HT1080 (cell line): Measurements from ENCODE around the gene NMRAL1. TPM values are rescaled to one million over a fixed set of nuclear protein-coding genes. Genes with fewer than 3 reads are reported as not detected.

Experiments used
- DNase-seq: peaks from one replicate; pipeline ENCODE4 v3.0.0-alpha.2; 2015; ENCODE audit warnings: low read depth
- polyA plus RNA-seq, 2 experiments: library from polyadenylated mRNA; depleted of rRNA; stranded (reverse); fragments of >200 nt; gene quantifications; 2 replicates each; pipeline ENCODE4 v1.2.3, GENCODE V29; 2015
- total RNA-seq: library from RNA; depleted of rRNA; stranded (reverse); fragments of >200 nt; shearing (Covaris generic); gene quantifications from 2 replicates; pipeline ENCODE4 v1.2.3, GENCODE V29; 2014; rRNA removed

The NMRAL1 gene
- 33.8 and 37.6 TPM in 2 replicates for total RNA-seq
- 28.5 and 43.4 TPM in 2 replicates for polyA plus RNA-seq (2015; cell fraction: cytosol; rRNA removed)
- 25.7 and 35.5 TPM in 2 replicates for polyA plus RNA-seq (2015; cell fraction: nucleus; rRNA removed)

DNA sequence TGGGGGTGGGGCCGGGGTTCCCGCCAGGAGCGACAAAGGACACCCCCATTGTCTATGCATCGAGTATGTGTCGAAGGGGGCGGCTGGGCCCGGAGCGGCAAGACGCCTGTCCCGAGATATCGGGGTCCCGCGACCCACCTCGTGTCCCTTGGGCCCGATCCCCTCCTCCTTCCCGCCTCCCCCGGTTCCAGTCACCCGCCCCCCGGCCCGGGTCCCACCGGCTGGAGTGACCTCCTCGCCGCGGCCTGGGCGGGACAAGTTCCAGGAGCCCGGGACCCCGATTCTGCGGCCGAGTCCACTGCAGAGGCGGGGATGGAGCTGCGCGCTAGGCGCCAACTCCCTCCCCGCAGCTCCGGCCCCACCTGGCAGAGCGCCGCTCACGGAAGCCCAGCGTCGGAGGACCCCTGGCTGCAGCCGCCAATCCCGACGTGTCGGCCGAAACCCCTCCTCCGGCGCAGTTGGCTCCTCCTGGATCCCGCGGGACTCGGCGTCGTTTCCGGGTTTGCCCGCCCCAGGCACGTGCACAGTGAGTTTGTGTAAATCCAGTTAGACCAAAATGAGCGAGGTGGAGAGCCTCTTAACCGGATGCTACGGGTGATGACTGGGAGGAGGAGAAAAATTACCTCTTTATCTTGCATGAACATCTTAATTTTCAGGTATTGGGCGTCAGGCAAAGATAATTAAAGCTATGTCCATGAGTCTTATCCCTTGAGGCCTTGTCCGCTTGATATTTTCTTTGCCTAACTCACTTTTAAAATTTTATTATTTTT lies at the start of gene NMRAL1:
NMRAL1 (minus strand) TSS at position 434 of the 770 bp plus-strand sequence. CDS start 493 bp downstream, outside the sequence.
- DNase-seq, result peak; percentile 81

DNA sequence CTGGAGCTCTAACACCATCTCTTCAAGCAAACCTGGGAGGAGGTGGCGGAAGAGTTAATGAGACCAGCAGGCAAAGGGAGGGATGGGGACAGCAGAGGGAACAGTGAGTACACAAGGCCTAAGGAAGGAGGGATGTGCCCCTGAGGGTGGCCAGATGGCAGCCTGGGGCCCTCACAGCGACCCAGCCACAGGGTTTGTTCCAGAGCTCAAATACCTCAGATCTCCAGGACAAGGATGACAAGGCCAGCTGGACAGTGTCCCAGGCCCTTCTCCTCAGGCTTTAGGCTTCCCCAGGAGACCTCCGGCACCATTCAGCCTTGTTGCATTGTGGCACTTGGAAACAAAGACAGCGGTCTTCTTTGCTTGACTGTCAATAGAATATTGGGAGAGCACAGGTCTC lies 49.3 kb upstream of the NMRAL1 start:
- DNase-seq, result no peak

DNA sequence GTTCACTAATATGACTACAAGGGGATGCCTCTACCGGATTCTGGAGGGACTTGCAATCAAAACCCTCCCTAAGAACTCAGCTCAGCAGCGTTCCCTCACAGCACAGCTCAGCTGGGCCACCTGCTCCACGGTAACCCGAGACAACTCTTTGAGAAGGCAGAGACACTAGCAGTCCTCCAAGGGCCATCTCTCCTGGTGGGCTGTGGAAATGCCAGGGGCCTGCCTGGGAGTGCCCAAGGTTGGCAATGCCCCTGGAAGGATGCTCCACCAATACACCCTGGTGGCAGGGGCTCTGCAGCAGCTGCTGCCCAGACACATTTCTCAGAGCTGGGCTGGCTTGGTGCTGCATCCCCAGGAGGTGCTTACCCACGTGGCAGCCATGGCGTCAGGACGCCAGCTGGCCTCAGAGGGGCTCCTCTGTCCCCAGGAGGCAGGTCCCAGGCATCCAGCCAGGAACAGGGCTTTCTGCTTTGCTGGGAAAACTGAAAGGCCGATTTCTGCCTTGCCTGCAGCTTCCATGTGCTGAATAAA lies 47.7 kb upstream of the NMRAL1 start:
- DNase-seq, result no peak

DNA sequence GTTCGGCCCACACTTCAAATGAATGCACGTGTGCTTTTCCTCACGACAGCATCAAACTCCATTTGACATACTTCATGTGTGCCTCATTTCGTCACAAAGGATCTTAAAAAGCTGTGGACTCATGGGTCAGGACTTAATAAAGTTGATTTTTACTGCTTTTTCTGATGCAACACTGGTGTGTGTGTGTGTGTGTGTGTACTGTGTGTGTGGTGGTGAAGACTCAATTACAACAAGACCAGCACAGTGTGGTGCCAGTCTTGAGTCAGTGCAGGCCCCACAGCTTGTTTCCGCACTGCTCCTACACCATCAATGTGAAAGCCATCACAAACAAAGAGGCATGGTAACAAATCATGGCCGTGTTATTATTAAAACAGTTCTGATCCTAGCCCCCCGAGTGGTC lies 46.5 kb upstream of the NMRAL1 start:
- no peak for DNase-seq

DNA sequence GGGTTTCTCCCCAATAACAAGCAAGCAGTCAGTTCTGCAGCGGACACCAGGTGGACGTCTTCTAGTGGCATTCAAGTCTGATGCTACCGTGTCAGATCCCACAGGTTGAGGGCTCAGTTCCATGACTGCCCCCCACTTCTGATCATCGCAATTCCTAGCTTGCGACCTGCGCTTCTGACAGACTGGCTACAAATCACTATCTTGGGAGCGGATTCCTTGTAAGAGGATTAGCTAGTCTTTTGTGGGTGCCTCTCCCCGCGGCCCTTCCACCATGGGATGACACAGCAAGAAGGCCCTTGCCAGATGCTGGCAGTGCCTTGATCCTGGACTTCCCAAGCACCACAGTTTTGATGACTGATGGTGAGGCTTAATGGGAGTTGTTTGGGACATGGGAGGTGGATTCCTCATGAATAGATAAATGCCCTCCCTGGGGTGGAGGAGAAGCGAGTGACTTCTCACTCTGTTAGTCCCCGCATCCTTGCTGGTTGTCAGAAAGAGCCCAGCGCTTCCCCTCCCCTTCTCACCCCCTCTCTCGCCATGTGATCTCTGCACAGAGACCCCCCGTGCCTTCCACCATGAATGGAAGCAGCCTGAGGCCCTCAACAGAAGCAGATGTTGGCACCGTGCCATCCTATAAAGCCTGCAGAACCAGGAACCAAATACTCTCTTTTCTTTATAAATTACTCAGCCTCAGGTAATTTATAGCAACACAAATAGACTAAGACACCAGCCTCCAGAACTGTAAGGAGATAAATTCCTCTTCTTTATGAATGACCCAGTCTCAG lies 45.0 kb upstream of the NMRAL1 start:
- DNase-seq, result no peak

DNA sequence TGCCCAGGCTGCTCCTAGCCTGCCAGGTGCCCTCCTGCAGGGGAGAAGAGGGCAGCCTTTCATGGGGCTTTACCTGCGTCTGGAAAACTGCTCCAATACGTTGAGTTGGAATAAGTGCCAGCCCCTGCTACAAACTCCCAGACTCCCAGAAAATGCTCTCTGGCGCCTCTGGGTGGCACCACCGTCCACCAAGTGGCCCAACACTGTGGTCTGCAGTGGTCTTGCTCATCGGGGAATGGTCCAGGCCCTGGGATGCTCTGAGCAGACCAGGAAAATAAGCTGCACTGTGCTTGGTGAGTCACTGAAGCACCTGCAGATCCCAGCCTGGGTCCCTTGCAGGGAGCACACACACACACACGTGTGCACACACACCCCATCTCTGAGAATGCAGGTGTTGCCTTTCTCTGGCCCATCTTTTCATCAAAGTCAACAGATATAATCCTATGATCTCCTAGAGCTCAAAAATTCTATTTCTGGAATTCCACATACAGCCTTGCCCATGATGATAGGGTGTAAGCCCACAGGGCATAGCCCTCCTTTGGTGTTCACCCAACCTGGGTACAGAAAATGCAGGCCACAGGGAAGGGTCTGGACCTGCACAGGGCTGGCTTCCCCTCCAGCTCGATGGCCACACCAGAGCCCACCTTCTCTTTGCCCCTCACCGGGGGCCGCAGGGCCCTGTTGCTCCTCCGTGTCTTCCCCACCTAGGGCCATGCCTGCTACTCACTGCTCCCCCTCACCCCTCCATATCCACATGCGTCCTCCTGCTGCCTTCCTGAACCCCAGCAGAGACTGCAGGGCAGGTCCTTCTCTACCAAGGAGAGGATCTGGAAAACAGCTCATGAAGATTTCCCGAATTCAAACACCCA lies 43.6 kb upstream of the NMRAL1 start:
- peak; percentile 44 for DNase-seq

DNA sequence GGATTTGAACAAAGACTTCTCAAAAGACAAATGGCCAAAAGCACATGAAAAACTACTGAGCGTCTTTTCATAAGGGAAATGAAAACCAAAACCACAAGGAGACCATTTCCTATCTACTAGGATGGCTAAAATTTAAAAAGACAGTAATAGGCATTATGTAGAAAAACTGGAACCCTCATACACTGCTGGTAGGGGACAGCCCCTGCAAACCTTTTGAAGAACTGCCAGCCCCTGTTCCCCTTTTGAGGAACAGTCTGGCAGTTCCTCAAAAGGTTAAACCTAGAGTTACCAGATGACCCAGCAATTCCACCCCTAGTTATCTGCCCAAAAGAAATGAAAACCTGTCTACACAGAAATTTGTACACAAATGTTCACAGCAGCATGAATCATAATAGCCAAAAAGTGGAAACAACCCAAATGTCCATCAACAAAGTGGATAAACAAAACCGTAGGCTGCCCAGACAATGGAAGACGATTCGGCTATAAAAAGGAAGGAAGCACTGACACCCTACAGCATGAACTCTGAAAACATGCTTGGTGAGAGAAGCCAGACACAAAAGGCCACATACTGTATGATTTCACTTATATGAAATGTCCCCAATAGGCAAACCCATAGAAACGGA lies 41.3 kb upstream of the NMRAL1 start:
- no peak for DNase-seq

DNA sequence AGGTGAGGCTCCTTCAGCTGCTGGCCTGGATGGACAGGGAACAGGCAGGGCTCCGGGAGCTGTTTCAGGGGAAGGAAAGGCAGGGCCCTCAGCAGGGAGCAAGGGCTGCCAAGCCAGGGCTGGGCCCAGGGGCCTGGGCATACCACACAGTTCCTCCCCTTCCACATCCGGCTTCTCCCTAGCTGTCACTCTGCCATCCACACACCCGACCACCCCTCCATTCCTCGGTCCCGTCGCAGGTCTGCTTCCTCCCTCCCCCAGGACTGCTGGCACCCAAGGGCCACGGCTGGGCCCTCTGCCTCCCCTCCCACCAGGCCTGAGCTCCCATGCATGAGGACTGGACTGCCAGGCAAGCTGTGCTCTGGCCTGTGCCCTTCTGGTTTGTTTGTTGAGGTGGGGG lies 40.2 kb upstream of the NMRAL1 start:
- no peak for DNase-seq

DNA sequence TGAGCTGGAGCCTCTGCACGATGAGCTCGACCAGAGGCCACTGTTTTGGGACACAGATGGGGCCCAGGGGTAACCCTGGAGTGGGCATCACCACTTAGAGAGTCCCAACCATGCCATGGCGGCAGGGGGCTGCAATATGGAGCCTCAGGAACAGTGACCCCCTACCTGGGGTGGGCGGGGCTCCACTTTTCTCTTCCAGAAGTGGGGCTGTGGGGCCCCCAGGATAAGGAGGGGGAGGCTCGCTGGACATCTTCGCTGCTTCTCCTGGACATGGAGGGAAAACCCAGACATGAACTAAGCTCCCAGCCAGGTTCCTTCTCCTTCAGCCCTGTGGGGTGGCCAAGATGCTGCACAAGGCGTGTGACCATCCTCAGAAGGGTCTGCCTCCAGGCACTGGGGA lies 39.5 kb upstream of the NMRAL1 start:
- no peak for DNase-seq

DNA sequence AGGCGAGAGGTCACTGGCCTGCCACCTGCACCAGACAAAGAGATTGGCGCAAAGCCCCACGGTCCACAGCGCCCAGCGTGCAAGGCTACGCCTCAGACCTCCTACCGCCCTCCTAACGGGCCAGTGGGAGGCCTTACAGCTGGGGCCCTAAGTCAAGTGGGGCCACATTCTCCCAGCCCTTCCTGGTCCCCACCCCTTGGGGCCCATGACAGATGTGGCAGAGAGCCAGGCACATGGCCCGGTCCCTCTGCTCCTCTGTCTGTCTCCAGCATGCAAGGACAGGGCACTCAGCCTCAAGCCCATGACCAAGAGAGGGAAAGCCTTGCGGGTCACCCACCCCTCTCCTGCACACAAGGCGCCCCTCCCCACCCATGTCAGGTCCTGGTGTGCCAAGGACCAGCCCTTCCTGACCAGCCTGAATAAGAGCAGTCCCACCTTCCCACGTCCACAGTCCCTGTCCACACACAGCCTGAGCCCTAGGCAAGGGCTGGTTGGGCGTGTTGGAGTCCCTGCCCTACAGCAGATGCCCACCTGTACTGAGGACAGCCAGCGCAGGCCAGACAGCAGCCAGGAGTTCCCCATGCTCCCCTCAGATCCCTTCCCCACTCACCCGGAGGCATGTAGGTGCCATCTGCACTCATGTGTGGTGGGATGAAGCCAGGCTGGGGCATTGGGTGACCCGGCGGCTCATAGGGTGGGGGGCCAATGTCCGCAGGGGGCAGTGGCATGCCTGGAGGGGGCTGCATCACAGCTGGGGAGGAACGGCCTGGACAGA lies 38.8 kb upstream of the NMRAL1 start:
- DNase-seq, result no peak

DNA sequence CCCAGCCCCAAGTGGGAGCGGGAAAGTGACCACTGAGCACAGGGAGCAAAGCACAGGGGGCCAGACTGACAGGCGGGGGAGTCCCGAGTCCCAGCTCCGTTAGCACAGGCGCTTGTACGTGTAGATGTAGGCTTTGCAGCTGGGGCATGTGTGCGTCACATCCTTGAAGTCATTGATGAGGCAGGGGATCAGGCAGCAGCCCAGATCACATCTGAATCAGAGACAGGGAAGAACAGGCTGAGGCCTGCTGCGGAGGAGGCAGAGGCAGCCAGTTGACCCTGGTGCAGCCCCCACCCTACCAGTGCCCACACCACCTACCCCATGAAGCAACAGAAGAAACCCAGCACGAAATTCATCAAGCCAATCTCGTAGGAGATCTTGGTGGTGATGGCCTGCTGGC lies 38.0 kb upstream of the NMRAL1 start:
- no peak for DNase-seq

DNA sequence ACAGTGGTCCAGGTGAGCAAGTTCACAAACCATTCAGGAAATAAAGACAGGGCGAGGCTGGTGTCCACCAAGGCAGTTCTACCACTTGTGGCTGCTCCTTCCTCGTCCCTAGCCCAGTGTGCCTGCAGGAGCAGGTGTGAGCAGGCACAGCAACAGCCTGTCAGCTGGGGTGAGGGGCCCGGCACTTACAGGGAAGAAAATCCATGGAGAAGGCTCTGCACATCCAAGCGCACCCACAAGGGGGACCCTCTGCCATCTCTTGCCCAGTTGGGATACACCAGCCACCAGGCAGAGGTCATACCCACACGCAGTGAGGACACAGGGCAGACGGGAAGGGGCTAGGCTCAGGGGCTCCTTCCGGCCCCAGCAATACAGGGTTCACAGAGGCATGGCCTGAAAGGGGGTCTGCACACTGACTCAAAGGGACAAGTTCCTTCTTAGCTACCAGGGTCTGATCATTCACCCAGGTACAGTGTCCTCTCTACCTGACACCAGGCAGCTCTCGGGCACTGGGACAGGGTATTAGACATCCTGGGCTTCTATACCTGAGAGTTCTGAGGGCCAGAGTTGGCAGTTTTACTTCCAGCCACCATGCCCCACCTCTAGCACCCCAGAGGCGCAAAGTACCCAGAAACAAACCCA lies 37.1 kb upstream of the NMRAL1 start:
- DNase-seq, result peak; percentile 57

DNA sequence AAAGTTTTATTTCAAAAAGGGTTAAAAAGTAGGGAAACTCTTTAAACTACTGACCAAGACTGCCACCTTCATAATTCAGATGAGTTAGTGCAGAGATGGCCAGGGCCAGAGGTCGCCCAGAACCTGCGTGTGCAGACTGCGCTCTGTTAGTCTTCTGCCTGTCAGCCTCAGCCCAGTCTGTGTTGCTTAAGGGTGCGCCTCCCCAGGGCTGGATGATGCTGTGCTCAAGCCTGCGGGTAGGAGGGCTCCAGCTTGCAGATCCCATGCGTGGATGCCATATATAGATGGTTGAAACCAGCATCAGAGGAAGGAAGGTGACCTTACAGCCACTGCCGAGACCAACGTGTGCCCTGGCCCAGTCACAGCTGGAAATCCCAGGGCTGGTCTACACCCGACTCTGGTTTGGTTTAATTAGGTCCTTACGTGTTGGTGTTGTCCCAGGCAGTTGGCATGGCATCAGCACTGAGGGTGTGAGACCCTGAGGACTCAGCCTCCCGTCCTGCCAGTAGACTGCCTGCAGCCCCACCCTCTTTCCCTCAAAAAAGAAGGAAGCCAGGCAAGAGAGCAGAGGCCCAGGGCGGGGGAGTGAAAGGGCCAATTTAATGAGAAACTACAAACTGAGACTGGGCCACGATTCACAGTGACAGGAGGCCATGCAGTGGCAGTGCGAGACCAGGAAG lies 36.5 kb upstream of the NMRAL1 start:
- DNase-seq, result no peak

DNA sequence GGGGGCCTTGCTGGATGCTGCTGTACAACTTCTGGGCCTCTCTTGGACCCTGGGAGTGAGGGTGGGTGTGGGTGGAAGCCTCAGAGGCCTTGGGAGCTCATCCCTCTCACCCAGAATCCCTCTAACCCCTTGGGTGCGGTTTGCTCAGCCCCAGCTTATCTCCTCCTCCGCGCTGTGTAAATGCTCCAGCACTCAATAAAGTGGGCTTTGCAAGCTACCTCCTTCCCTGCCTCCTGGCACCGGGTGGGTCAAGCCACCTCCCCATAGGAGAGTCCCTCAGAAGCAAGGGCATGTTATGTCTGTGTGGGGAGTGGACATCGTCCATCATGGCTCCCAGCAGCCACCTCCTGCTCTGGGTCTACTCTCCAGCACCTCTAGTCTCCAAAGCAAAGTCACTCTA lies 35.7 kb upstream of the NMRAL1 start:
- no peak for DNase-seq

DNA sequence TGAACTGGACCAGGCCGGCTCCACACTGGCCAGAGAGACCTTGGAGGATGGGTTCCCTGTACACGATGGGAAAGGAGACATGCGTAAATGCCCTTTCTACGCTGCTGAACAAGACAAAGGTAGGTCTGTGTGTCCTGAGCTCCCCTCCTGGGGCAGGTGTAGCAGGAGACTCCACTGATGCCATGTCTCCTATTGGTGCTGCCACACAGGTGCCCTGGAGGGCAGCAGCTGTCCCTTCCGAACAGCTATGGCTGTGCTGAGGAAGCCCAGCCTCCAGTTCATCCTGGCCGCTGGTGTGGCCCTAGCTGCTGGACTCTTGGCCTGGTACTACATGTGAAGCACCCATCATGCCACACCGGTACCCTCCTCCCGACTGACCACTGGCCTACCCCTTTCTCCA lies 35.0 kb upstream of the NMRAL1 start:
- no peak for DNase-seq

DNA sequence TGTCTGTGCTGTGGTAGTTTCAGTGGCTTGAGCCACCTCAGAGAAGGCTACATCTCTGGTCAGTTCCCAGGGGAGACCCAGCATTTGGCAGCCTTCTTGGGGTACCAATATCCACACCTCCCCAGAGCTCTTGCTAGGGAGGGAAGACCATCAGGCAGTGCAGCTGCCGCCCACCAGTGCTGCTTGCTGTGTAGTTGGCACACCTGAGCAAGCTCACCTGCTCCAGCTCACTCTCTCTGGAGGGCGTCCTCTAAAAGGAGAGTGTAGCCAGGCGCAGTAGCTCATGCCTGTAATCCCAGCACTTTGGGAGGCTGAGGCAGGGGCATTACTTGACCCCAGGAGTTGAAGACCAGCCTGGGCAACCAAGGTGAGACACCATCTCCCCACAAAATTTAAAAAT lies 34.4 kb upstream of the NMRAL1 start:
- no peak for DNase-seq

DNA sequence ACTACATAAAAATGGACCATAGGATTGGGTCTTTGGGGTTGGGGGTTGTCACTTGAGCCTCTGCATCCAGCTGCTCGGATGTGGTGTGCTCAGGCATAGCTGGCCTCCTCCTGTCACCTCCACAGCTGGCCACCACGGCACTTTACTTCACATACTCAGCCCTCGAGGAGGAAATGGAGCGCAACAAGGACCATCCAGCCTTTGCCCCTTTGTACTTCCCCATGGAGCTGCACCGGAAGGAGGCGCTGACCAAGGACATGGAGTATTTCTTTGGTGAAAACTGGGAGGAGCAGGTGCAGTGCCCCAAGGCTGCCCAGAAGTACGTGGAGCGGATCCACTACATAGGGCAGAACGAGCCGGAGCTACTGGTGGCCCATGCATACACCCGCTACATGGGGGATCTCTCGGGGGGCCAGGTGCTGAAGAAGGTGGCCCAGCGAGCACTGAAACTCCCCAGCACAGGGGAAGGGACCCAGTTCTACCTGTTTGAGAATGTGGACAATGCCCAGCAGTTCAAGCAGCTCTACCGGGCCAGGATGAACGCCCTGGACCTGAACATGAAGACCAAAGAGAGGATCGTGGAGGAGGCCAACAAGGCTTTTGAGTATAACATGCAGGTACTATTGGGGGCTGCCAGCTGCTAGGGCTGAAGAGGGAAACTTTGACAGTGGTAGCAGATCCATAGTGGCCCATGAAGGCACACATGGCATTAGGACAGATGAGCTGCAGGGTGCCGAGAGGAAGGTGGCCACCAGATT lies 33.3 kb upstream of the NMRAL1 start:
- DNase-seq, result no peak

DNA sequence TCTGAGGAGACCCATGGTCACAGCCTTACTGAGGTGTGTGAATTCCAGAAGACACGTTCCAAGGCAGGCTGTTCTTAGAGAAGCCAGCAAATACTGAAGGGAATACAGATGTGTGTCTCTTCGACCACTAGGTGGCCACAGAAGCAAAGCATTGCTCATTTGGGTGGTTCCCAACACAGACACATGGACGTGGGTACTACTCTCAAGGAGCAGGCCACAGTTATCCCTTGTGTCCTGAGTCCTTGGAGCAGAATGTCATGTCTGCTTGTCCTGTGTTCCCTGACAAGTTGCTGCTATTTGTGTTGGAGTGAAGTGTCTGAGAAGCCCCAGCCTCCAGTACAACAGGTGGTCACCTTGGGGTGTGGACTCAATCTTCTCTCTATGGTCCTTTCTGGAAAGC lies 32.0 kb upstream of the NMRAL1 start:
- DNase-seq, result peak; percentile 52
